Skeletal muscle satellite cell (primary cell): ENCODE data around the gene DHRS2.

Experiments
- H3K27me3 ChIP-seq: 2 replicates; pipeline ENCODE4 v1.7.0; 2013; ENCODE audit warnings: low read length; ENCODE audit not compliant: control insufficient read depth, insufficient read depth
- H3K36me3 ChIP-seq: 2 replicates; pipeline ENCODE4 v1.7.0; 2013; ENCODE audit warnings: mild to moderate bottlenecking, control low read depth, low read length; ENCODE audit not compliant: insufficient read depth
- H3K4me1 ChIP-seq: 2 replicates; pipeline ENCODE4 v1.7.0; 2013; ENCODE audit warnings: low read length; ENCODE audit not compliant: control insufficient read depth, insufficient read depth
- H3K4me2 ChIP-seq: 2 replicates; pipeline ENCODE4 v1.7.0; 2013; ENCODE audit warnings: mild to moderate bottlenecking, low read length
- H3K4me3 ChIP-seq: 2 replicates; pipeline ENCODE4 v1.7.0; 2013; ENCODE audit warnings: low read length
- H3K9ac ChIP-seq: 2 replicates; pipeline ENCODE4 v1.7.0; 2013; ENCODE audit warnings: mild to moderate bottlenecking, low read depth, low read length, moderate library complexity
- H3K9me3 ChIP-seq: replicated peaks from 2 replicates; pipeline ENCODE4 v1.7.0; 2013; ENCODE audit warnings: mild to moderate bottlenecking, control low read depth, low read length

Gene DHRS2

DNA sequence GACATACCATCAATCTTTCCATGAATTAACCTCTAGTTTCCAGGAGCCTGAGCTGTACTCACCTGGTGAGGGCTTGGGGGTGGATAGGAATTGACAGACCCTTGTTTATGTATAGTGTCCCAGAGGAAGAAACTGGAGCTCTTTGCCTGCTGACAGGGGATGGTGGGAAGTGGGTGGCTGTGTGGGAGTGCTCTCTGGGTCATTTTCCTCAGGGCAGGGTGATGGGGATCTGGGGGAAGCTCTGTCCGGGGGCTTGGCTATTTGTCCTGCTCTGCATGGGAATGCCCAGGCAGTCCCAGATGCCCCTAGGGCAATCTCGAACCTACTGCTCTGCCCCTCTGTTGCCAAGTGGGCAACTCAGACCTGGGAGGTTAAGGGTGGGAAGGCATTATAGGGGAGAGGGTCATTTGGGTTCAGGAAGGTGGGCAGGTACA is 21.8 kb upstream of the DHRS2 start:
- Histone ChIP-seq H3K4me1 (no peaks in the 10 kb centered on the region), H3K9me3 (no peaks in the 10 kb centered on the region), H3K4me3 (no peak overlapping the region), H3K9ac (no peak overlapping the region), H3K27me3 (peaks cover 31% of the 10 kb centered on the region), H3K4me2 (no peak overlapping the region), H3K36me3 (no peaks in the 10 kb centered on the region)

DNA sequence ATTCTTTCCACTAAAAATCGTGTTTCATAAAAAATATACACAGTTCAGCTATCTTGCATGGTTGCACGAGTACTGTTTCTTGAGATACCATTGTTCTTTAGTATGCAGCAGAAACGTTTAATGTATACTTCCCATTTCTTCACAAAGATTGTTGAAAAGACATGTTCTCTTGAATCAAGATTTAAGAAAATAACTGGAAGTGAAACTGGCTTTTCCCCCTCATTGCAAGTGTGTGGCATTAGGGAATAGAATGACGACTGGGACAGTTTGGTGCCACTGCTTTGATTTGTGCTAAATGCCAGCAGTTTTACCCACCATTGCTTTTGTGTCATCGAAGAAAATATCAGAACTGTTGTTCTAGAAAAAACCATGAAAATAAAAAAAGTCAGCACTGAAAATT is 20.3 kb upstream of the DHRS2 start:
- H3K9me3 ChIP-seq: no peaks in the 10 kb centered on the region
- H3K4me2 ChIP-seq: no peak overlapping the region
- no peaks in the 10 kb centered on the region for H3K4me1 ChIP-seq
- H3K4me3 ChIP-seq: no peak overlapping the region
- peaks cover 29% of the 10 kb centered on the region for H3K27me3 ChIP-seq
- no peaks in the 10 kb centered on the region for H3K36me3 ChIP-seq
- H3K9ac ChIP-seq: no peak overlapping the region

DNA sequence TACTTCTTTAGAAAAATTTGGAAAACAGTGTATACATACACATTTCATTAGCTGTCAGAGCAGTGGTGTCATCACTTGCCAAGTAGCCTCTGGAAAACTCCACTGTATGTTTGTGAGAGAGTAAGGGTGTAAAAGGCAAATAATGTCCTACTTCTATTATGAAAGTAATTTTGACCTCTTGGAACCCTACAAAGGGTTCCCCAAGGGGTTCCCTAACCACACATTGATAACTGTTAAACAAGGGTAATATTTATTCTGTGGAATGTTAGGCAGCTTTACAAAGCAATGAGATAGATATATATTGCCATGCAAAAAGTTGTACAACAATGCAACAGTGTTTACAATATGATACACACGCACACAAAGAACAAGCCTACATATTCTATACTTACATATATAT is 18.6 kb upstream of the DHRS2 start:
- no peaks in the 10 kb centered on the region for H3K9me3 ChIP-seq
- H3K4me3 ChIP-seq: no peak overlapping the region
- no peak overlapping the region for H3K4me2 ChIP-seq
- no peaks in the 10 kb centered on the region for H3K36me3 ChIP-seq
- peaks cover 29% of the 10 kb centered on the region for H3K27me3 ChIP-seq
- no peaks in the 10 kb centered on the region for H3K4me1 ChIP-seq
- no peak overlapping the region for H3K9ac ChIP-seq

DNA sequence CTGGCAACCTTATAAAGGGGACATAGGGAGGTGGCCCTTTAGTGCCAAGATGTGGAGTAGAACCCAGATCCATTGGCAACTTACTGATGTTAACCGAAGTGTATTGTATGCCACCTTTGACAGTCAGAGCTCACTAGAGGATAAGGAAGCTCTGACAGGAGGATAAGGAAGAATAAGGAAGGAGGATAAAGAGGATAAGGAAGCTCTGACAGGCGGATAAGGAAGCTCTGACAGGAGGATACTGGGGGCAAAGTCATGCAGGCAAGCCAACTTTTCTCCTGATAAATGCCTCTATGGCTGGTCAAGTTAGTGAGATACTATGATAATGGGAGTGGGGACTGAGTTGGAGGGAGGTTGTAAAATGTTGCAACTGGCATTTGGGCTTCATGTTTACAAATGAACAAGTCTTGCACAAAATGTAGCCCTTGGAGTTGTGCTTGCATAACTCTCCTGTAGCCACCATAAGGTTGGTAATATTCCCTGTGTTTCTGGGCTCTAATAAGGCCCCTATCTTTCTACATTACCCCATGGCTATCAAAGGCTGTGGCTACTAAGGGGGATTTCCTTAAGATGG is 17.7 kb upstream of the DHRS2 start:
- no peak overlapping the region for H3K4me2 ChIP-seq

DNA sequence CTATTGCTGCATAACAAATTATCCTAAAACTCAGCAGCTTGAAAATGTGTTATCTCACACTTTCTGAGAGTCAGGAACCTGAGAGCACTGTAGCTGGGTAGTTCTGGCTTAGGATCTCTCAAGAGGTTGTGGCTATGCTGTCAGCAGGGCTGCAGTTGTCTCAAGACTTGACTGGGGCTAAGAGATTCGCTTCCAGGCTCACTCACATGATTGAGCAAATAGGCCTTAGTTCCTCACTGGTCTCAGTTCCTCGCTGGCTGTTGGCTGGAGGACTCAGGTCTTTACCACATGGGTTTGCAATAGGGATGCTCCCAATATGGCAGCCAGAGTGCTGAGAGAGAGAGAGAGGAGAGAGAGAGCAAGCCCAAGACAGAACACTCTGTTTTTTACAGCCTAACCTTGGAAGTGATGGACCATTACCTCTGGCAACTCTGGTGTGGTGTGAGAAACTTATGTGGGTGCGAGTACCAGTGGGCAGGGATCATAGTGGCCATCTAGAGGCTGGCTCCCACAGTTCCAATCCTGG is 15.9 kb upstream of the DHRS2 start:
- peaks cover 8% of the 10 kb centered on the region for H3K9me3 ChIP-seq
- H3K4me1 ChIP-seq: no peaks in the 10 kb centered on the region
- no peak overlapping the region for H3K4me2 ChIP-seq
- no peaks in the 10 kb centered on the region for H3K36me3 ChIP-seq
- H3K9ac ChIP-seq: no peak overlapping the region
- no peak overlapping the region for H3K4me3 ChIP-seq
- H3K27me3 ChIP-seq: peaks cover 23% of the 10 kb centered on the region

More for the DNA sequence above, 17.7 kb upstream of the DHRS2 start:
- Histone ChIP-seq H3K9me3 (no peaks in the 10 kb centered on the region), H3K36me3 (no peaks in the 10 kb centered on the region), H3K4me3 (no peak overlapping the region), H3K4me1 (no peaks in the 10 kb centered on the region), H3K27me3 (peaks cover 27% of the 10 kb centered on the region), H3K9ac (no peak overlapping the region)

DNA sequence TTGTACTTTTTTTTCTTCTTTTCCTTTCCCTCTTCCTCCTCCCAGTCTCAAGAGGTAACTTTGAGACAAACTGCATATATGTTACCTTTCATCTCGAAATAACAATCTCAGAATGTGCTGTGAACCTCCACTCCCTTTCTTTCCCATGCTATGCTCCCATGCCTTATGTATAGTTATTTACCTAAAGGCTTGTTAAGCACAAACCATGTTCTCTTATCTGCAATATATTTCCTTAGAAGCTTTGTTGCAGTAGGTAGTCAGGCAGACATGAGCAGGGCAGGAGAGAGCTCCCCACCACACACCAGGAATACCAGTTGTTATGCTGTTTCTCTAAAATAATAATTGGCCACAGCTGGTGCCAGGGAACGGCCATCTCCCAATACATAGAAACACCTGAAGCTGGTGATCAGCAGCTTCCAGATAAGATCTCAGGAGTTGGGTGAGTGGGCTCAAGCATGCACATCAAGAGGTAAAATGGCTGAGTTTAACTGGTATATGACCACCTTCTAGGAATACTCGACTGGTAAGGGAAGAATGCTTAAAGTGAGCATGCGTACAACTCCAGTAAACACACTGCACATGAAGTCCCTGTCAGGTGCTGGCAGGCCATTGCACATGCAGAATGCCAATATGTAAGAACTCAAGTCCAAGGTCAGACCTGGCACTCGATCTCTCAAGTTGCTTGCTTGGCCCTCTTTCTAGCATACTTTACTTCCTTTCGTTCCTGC is 14.8 kb upstream of the DHRS2 start:
- Histone ChIP-seq H3K27me3 (peaks cover 14% of the 10 kb centered on the region), H3K36me3 (no peaks in the 10 kb centered on the region), H3K9me3 (peaks cover 8% of the 10 kb centered on the region), H3K4me2 (no peak overlapping the region), H3K4me3 (no peak overlapping the region), H3K9ac (no peak overlapping the region), H3K4me1 (no peaks in the 10 kb centered on the region)

DNA sequence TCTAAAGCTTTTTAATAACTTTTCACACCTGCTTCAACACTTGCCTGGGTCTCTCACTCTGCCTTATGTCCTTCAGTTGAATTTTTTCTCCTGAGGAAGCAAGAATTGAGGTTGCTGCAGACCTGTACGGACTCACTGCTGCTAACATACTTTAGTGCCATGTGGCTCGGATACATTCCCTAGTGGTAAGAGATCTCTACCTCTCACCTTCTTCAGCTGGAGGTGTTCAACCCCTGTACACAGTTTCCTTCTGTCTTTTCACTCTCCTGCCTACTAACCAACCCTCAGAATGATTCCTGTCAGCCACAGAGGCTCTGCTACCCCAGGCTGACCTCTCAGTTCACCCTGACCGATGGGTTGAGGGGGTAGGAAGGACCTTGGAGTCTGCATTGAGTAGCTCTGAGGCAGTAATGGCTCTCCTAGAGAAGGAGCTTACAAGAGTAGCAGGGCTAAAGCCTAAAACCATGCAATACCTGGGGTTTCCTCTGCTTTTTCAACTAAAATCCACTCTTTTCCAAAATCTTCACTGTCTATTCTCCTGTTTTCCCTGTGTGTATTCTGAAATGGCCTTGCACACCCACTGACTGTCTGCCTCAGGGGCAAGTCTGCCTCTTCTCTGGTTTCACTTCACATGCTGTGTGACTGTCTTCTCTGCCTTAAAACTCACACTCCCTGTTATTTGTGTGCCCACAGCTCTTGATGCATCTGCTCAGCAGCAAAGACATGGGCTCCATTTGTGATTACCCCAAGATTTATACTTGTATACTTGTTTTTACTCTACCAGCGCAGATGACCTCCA is 14.0 kb upstream of the DHRS2 start:
- H3K4me1 ChIP-seq: no peaks in the 10 kb centered on the region
- no peaks in the 10 kb centered on the region for H3K36me3 ChIP-seq
- peaks cover 14% of the 10 kb centered on the region for H3K27me3 ChIP-seq
- H3K4me2 ChIP-seq: no peak overlapping the region
- H3K9ac ChIP-seq: no peak overlapping the region
- peaks cover 8% of the 10 kb centered on the region for H3K9me3 ChIP-seq
- no peak overlapping the region for H3K4me3 ChIP-seq

DNA sequence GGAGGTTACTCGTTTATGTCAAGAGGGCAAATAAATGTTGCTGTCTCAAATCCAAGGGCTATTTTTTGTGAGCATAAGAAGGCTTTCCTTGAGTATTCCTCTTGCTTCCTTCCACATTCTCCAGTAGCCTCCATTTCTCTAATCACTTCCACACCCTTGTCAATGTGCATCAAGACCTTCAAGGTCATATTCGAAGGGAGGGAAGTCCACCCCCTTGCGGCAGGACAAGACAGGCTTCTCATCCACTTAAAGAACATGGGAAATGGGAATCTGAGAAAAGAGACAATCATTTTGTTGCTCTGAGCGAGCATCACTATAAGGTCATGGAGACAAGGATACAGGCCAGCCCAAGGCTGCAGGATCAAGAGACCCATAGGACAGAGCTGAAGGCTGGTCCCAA is 13.2 kb upstream of the DHRS2 start:
- Histone ChIP-seq H3K9me3 (peaks cover 8% of the 10 kb centered on the region), H3K4me1 (no peaks in the 10 kb centered on the region), H3K9ac (no peak overlapping the region), H3K4me3 (no peak overlapping the region), H3K36me3 (no peaks in the 10 kb centered on the region), H3K4me2 (no peak overlapping the region), H3K27me3 (peaks cover 14% of the 10 kb centered on the region)

DNA sequence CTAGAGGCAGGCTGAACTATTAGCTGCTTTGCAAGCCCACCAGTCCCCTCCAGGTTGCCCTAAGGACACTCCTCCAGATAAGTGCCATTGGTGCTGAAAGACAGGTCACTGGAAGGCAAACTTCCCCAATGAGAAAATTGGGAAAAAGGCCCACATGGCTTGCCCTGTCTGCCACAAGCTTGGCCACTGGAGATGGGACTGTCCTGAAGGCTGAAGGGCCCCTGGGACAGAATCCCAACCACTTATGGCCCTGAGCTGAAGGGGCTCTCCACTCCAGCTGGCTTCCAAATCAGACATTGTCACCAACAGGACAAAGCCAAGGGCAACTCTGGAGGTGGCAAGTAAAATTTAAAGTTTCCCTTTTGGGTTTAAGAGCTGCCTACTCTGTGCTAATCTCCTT is 12.2 kb upstream of the DHRS2 start:
- no peak overlapping the region for H3K4me3 ChIP-seq
- H3K4me1 ChIP-seq: no peaks in the 10 kb centered on the region
- H3K4me2 ChIP-seq: no peak overlapping the region
- H3K36me3 ChIP-seq: no peaks in the 10 kb centered on the region
- H3K9ac ChIP-seq: no peak overlapping the region
- peaks cover 8% of the 10 kb centered on the region for H3K9me3 ChIP-seq
- peaks cover 14% of the 10 kb centered on the region for H3K27me3 ChIP-seq

DNA sequence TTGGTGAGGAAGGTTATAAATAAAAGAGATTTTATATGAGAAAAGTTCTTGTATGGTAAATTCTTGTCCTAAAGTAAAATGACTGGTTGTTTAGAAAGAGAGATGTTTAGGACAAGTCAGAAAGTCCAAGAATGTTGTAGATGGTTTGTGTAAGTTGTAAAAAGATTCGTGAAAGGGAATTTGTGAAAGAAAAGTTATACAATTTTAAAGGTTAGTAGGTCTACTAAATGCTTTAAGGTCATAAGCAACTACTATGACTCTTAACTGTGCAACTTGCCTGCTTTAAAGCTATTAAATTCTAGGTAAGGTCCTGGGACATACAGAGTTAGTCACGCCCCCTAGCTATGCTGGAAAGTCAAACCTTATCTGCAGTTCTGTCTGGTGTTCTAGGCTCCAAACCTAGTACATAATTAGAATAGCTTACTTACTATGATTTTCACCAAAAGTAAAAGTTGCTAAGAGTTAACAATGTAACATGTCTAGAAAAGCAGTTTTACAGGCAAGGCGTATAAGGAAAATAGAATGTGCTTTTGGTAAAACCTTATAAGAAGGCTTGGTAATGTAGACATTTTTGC is 11.2 kb upstream of the DHRS2 start:
- Histone ChIP-seq H3K4me1 (no peaks in the 10 kb centered on the region), H3K36me3 (no peaks in the 10 kb centered on the region), H3K4me3 (no peak overlapping the region), H3K27me3 (peaks cover 13% of the 10 kb centered on the region), H3K4me2 (no peak overlapping the region), H3K9me3 (peaks cover 8% of the 10 kb centered on the region), H3K9ac (no peak overlapping the region)

DNA sequence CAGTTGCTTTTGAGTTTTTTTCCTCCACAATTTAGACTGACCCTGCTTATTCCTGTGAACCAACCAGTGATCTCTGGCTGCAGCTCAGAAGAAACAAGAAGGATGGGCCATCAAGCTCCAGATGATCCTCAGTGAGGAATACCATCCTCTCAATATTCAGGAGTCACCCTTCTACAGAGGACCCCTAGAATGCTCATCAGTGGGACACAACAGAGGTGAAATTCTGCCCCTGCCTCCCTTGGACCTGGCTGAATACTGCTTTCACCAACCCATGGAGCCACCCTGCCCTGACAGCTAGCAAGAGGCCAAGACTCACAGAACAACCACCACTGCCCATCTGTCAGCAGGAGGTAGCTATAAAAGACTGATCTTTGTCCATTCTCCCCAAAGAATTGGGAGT is 9.2 kb upstream of the DHRS2 start:
- Histone ChIP-seq H3K9ac (no peak overlapping the region), H3K27me3 (peaks cover 13% of the 10 kb centered on the region), H3K4me2 (no peak overlapping the region), H3K36me3 (no peaks in the 10 kb centered on the region), H3K9me3 (peaks cover 8% of the 10 kb centered on the region), H3K4me3 (no peak overlapping the region), H3K4me1 (no peaks in the 10 kb centered on the region)
